MM.1S (cell line): ENCODE measurements around the gene FAM110D.

Source experiments
- DNase-seq: peaks from one replicate; pipeline ENCODE4 v3.0.0-alpha.2; 2015
- H2AFZ ChIP-seq: fragments of 300-600 bp; sonication (generic); 2 replicates; pipeline ENCODE4 v1.6.0; 2016; ENCODE audit warnings: antibody characterized with exemption, low read length
- H3F3A ChIP-seq: fragments of 300-600 bp; sonication (generic); 2 replicates; pipeline ENCODE4 v1.6.1; 2016; ENCODE audit warnings: mild to moderate bottlenecking, antibody characterized with exemption, low read length, moderate library complexity, mixed read lengths; ENCODE audit not compliant: insufficient read depth
- H3K27ac ChIP-seq: fragments of 300-600 bp; sonication (generic); 2 replicates; pipeline ENCODE4 v1.5.1; 2016; ENCODE audit warnings: mild to moderate bottlenecking, low read length
- H3K27me3 ChIP-seq: fragments of 300-600 bp; sonication (generic); replicated peaks from 2 replicates; pipeline ENCODE4 v1.6.0; 2016; ENCODE audit warnings: low read length; ENCODE audit not compliant: insufficient read depth
- H3K36me3 ChIP-seq: fragments of 300-600 bp; sonication (generic); replicated peaks from 2 replicates; pipeline ENCODE4 v1.6.1; 2016; ENCODE audit warnings: mild to moderate bottlenecking, low read length, mixed read lengths; ENCODE audit not compliant: insufficient read depth
- H3K4me1 ChIP-seq: fragments of 300-600 bp; sonication (generic); 2 replicates; pipeline ENCODE4 v1.6.1; 2016; ENCODE audit warnings: low read length, mixed read lengths
- H3K4me2 ChIP-seq: fragments of 300-600 bp; sonication (generic); 2 replicates; pipeline ENCODE4 v1.6.0; 2016; ENCODE audit warnings: low read depth, low read length
- H3K4me3 ChIP-seq: fragments of 300-600 bp; sonication (generic); 2 replicates; pipeline ENCODE4 v1.5.1; 2016; ENCODE audit warnings: low read length, mixed read lengths
- H3K79me2 ChIP-seq: fragments of 300-600 bp; sonication (generic); 2 replicates; pipeline ENCODE4 v1.6.1; 2016; ENCODE audit warnings: mixed run types, low read length, mixed read lengths
- H3K9ac ChIP-seq: fragments of 300-600 bp; sonication (generic); 2 replicates; pipeline ENCODE4 v1.6.1; 2016; ENCODE audit warnings: low read length, mixed read lengths
- H3K9me2 ChIP-seq: fragments of 300-600 bp; sonication (generic); replicated peaks from 2 replicates; pipeline ENCODE4 v1.6.1; 2016; ENCODE audit warnings: mild to moderate bottlenecking, low read length, mixed read lengths; ENCODE audit not compliant: insufficient read depth
- H3K9me3 ChIP-seq: fragments of 300-600 bp; sonication (generic); replicated peaks from 2 replicates; pipeline ENCODE4 v1.6.1; 2016; ENCODE audit warnings: mild to moderate bottlenecking, low read length, mixed read lengths; ENCODE audit not compliant: insufficient read depth
- H4K20me1 ChIP-seq: fragments of 300-600 bp; sonication (generic); 2 replicates; pipeline ENCODE4 v1.6.1; 2016; ENCODE audit warnings: mild to moderate bottlenecking, low read length, moderate library complexity, mixed read lengths; ENCODE audit not compliant: insufficient read depth
- CTCF ChIP-seq: fragments of 300-600 bp; sonication (generic); IDR thresholded peaks from 2 replicates; pipeline ENCODE4 v1.5.1; 2016; ENCODE audit warnings: antibody characterized with exemption, low read length, mixed read lengths
- EZH2 ChIP-seq: fragments of 300-600 bp; sonication (generic); optimal IDR thresholded peaks from 2 replicates; pipeline ENCODE3; 2017; ENCODE audit warnings: low read depth, mild to moderate bottlenecking, antibody characterized with exemption, low read length, mixed read lengths
- EZH2phosphoT487 ChIP-seq: fragments of 300-600 bp; sonication (generic); IDR thresholded peaks from 2 replicates; pipeline ENCODE4 v1.6.1; 2018; ENCODE audit warnings: antibody characterized with exemption, low read length

Gene FAM110D

GRCh38 chr1:26124418-26125331 is 34.2 kb upstream of the FAM110D start:
- Histone ChIP-seq H3K4me3 (no peak overlapping the region; the same call in 1 of the 2 replicates), H3K9me3 (no peaks in the 10 kb centered on the region), H3K27ac (no peak overlapping the region), H3K27me3 (no peaks in the 10 kb centered on the region), H3K9me2 (no peaks in the 10 kb centered on the region), H3K79me2 (peaks cover 43% of the 10 kb centered on the region), H3K9ac (no peak overlapping the region), H3K4me2 (peak overlapping the region; percentile 10), H2AFZ (no peak overlapping the region), H3K4me1 (peaks cover 31% of the 10 kb centered on the region), H4K20me1 (no peaks in the 10 kb centered on the region), H3K36me3 (no peaks in the 10 kb centered on the region), H3F3A (peaks cover 26% of the 10 kb centered on the region)
- no peak for DNase-seq
- TF ChIP-seq EZH2phosphoT487, result no peak
- TF ChIP-seq CTCF, result no peak
- no peak for TF ChIP-seq EZH2

- H3K36me3 ChIP-seq, result no peaks in the 10 kb centered on the region
- H2AFZ ChIP-seq, result no peak overlapping the region
- H3K4me1 ChIP-seq, result peaks cover 28% of the 10 kb centered on the region
- no peaks in the 10 kb centered on the region for H4K20me1 ChIP-seq
- H3K27ac ChIP-seq, result peak overlapping the region; percentile 62; the same call in 1 of the 2 replicates
- no peaks in the 10 kb centered on the region for H3K9me2 ChIP-seq
- H3K27me3 ChIP-seq, result no peaks in the 10 kb centered on the region
- H3K79me2 ChIP-seq, result peaks cover 43% of the 10 kb centered on the region
- no peak overlapping the region for H3K9ac ChIP-seq
- peaks cover 19% of the 10 kb centered on the region for H3F3A ChIP-seq
- no peak for TF ChIP-seq EZH2phosphoT487
- TF ChIP-seq CTCF, result no peak
- no peak for TF ChIP-seq EZH2
- H3K4me3 ChIP-seq, result no peak overlapping the region
- DNase-seq, result no peak
- H3K9me3 ChIP-seq, result no peaks in the 10 kb centered on the region
- peak overlapping the region; percentile 72; the same call in 1 of the 2 replicates for H3K4me2 ChIP-seq
Measured at GRCh38 chr1:26125382-26125781, 33.5 kb upstream of the FAM110D start.

GRCh38 chr1:26125946-26126320 is 32.9 kb upstream of the FAM110D start:
- Histone ChIP-seq H3K36me3 (no peaks in the 10 kb centered on the region), H3K4me2 (peak overlapping the region; percentile 72), H3K9ac (peak overlapping the region; percentile 21; the same call in 1 of the 2 replicates), H4K20me1 (no peaks in the 10 kb centered on the region), H3K4me3 (peak overlapping the region; percentile 32; the same call in 1 of the 2 replicates), H3K79me2 (peaks cover 41% of the 10 kb centered on the region), H2AFZ (no peak overlapping the region), H3K4me1 (peaks cover 26% of the 10 kb centered on the region), H3K9me2 (no peaks in the 10 kb centered on the region), H3K27ac (peak overlapping the region; percentile 62; the same call in 1 of the 2 replicates), H3K9me3 (no peaks in the 10 kb centered on the region), H3F3A (peaks cover 18% of the 10 kb centered on the region), H3K27me3 (no peaks in the 10 kb centered on the region)
- DNase-seq, result no peak
- TF ChIP-seq EZH2 (no peak), CTCF (no peak), EZH2phosphoT487 (no peak)
